Right forelimb (tissue), 1 donor: ENCODE measurements around the gene DCANP1.

Experiments
- DNase-seq: peaks from one replicate; pipeline ENCODE4 v3.0.0-alpha.2; 2018

Gene DCANP1

DNA sequence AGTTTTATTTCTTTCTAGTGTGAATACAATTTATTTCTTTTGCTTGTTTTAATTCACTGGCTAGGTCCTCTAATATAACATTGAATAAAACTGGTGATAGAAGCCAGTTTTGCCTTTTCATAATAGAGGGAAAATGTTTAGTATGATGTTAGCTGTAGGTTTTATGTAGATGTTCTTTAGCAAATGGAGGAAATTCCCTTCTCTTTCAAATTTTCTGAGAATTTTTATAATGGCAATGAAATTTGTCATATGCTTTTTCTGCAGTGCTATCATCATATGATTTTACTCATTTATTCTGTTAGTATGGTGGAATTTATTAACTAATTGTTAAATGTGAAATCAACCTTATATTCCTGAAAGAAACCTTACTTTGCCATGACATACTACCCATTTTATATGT is 30.1 kb downstream of the DCANP1 start:
- DNase-seq: no peak

DNA sequence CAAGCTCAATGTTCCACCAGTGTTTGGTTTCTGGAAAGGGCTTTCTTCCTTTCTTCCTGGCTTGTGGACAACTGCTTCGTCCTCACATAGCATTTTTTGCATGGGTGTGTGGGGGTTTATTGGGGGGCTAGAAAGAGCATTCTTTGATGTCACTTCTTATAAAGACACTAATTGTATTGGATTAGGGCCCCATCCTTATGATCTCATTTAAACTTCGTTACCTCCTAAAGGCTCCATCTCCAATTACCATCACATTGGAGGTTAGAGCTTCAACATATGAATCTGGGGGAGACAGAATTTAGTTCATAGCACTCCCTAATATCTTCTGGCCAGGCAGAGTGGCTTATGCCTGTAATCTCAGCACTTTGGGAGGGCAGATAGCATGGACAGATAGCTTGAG is 42.1 kb downstream of the DCANP1 start:
- DNase-seq: no peak

DNA sequence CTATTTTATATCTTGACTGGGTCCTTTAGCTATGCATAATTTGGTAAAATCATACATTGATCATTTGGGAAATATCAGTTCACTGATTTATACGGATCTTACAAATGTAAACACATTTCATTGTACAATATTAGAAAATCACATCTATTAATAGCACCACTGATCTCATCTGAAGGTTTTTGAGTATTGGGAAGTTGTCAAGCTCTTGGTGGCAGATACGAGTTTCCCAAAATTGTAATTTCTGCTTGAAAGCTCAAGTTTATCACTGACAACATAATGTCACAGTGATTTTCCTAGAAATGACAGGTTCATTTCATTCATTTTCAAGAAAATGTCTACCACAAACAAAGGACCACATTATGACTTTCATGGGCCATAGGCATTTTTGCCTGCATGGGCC is 45.1 kb downstream of the DCANP1 start:
- DNase-seq: no peak

DNA sequence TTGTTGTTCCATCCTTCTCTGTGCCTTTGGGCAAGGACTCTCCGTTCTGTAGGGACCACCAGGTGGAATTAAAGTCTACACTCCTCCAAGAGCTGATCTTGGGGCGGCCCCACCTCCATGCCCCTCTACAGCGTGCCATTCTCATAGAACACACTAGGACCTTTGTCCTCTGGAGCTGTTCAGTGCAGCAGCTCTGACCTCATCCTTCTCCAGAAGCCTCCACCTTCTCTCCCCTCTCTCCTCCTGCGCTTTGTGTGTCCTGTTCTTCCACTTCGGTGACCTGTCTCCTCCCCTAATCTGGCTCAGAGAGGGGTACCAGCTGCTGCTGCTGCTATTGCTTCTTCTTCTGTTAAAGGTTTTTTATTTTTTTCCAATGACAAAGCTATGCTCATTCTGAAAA is 46.3 kb downstream of the DCANP1 start:
- no peak for DNase-seq

DNA sequence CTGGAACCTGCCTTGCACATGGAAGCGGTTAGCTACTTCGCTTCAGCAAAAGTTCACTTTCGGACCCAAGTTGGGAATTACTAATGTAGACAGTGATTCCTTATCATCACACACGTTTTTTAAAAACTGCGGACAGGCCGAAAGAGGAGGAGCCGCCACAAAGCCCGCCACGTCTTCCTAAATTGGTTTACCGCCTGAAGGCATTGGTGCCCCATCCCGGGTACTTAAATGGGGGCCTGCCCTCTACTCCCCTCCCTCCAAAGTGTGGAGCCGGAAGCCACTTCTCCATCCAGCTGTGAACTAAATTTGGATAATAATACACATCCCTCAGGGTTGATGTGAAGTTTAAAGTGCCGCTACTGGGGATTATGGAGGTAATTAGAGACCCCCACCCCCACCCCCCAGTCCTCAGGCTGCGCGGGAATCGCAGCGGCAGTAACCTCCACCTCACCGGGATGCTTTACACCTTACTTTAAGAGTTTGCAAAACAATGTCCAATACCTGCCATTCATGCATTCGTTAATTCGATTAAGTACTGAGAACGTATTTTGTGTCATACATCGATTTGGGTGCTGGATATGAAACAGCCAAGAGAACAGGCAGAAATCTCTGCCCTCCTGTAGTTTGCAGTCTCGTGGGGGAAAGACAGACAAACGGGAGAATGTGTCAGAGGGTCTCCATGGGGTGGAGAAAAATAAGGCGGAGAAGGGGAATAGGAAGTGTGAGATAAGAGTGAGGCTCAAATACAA is 47.2 kb downstream of the DCANP1 start:
- DNase-seq: no peak

DNA sequence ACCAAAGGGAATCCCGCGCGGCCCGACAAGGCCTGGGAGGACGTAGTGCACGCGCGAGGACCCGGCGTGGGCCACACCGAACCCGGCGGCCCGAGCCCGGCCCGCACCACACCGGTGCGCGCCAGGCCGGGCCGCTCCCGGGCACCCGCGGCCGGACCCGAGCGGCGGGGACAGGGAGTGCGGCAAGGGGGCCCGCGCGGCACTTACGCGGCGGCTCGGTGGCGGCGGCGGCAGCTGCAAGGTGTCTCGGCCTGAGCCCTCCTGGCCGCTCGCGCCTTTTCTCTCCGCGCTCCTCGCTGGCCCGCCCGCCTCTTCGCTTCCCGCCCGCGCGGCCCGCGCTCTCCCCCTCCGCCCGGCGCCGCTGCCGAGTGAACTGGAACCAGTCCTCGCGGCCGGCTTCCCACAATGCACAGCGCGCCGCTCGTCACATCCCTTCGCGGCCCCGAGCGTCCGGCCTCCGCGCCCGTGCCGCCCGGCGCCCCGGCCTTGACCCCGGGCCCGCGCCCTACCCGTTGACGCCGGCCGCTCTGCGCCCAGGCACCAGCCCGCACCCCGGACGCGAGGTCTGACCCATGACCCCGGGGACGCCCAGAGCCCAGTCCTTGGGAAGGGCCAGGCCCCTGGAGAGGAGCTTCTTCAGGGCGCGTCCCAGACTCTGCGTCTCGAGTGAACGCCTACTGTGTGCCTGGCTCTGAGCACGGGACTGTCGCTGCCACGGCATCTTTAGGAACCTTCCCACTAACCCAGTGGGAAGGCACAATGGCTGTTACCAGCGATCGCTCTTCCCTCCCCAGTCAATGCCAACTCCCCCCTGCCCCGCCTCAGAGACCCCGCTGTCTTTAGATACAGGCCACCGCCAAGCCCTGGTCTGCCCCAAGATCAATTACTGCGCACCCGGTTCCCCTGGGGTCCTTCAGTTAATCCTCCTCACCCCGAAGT is 48.0 kb downstream of the DCANP1 start, which contains the start of gene MACROH2A1:
Gene MACROH2A1, minus strand, starts transcription at position 377 of the 939 bp plus-strand sequence. CDS start 10,138 bp downstream, outside the sequence.
- peak; percentile 92 for DNase-seq

DNA sequence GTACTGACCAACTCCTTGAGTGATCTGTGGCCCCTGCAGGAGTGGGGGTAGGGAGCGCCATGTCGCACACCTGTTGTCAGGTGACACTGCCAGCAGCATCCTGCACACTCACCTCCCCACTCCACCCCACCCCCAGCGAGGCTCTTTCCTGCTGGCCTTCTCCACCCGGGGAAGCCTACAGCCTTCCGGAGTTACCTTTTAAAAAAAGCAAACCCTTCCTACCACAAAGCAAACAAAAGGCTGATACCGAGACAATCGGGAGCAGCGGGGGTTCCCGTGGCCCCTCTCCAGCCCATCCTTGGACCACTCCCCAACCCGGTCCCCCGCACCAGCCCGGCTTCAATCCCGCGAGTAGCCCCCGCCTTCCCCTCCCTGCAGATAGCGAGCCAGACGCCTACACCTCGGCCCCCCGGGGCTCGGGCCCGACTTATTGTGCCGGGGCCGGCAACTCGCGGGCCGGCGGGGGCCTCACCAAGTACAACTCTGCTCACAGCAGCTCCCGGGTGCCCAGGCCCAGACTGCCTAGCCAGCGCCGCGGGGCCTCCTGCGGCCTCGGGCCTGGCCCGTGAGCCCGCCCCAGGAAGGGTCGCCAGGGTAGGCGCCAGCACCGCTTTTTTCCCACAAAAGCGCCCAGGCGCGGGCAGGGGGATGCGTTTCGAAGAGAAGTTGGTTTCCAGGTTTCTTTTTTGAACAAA is 48.8 kb downstream of the DCANP1 start:
- DNase-seq: peak; percentile 69

DNA sequence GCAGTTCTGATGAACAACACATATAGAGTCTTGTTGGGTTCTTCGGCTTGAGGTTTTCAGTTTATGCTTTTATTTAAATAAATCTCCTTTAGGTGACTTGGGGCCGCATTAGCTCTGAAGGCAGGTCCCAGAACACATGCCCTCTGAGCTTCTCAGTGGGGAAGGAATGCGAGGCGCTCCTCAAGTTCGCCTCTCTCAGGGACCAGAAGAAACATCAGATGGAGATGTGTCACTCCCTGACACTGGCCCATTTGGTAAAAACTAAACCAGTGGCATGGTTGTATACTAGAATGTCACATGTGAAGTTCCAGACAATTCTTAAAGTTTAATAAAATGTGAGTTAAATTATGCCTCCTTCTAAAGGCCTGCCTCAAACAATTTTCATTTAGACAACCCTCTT is 50.1 kb downstream of the DCANP1 start:
- DNase-seq: no peak

DNA sequence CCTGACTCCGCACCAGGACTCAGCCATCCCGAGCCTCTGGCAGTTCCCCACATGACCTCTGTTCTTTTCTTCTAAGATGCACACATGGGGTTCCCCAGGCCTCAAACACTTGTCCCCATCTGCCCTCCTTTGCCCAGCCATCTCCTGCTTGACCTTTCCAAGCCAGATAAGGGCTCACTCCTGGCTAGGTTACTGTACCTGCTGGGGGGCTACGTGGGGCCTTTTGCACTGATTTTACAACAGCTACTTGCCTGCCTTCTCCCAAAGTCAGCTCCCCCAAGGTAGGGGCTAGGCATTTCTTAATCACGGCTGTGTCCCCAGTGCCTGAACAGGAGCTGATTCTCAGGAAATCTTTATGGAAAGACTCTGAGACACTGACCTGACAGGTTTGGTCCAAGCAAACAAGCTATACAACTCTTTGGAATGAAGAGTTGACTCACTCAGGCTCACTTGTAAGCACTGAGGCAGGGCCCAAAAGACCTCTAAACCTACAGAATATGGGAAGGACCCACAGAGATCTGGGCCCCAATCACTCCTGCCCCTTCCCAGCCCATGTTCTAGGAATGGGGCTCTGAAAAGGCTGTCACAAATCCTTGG is 50.6 kb downstream of the DCANP1 start:
- DNase-seq: no peak

DNA sequence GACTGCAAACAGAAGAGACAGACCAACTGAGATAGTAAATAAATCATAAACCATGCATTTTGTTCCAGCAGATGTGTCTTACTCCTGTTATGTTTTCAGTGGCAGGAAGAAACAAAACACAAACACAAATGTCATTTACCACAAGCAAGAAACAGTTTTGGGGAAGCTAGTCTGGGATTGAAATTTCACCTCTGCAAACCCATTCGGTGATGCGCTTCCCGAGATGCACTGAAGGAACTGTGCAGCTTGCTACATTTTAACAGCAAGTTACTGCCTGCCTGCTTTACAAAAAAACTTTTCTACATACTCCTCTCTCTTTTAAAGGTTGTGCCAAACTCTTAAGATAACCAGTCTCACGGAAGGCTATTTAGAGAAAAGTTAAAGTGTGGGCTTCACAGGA is 51.3 kb downstream of the DCANP1 start:
- no peak for DNase-seq

DNA sequence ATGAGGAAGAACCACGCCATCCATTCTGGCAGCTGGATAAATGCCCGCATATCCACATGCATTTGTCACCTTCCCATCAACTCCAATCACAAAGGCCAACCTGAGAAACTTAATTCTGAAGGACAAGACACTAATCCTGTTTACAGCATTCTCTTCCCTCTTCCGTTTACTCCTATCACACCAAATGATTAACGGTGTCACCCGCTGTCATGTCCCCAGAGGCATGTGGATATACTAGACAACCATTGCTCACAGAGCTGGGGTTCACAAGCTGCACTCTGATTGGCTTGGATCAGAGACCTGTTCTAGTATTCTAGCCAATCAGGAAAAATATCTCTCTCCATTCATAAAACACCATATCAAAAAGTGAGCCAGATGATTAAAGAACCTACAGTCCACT is 51.7 kb downstream of the DCANP1 start:
- no peak for DNase-seq
